ENCODE results near the gene SYF2.
"Not testable (repeated sequence)": the region's sequence is repeated elsewhere in the genome, so short reads cannot be mapped to it uniquely, and the experiment has no call there.

SYF2 gene

GRCh38 chr1:25204797-25205480 is 27.4 kb downstream of the SYF2 start:
- no peak for DNase-seq

GRCh38 chr1:25201006-25201405 is 31.3 kb downstream of the SYF2 start:
- DNase-seq: no peak

GRCh38 chr1:25199819-25200620 is 32.3 kb downstream of the SYF2 start:
- DNase-seq: no peak

GRCh38 chr1:25198663-25199252 is 33.5 kb downstream of the SYF2 start:
- DNase-seq: no peak

DNA sequence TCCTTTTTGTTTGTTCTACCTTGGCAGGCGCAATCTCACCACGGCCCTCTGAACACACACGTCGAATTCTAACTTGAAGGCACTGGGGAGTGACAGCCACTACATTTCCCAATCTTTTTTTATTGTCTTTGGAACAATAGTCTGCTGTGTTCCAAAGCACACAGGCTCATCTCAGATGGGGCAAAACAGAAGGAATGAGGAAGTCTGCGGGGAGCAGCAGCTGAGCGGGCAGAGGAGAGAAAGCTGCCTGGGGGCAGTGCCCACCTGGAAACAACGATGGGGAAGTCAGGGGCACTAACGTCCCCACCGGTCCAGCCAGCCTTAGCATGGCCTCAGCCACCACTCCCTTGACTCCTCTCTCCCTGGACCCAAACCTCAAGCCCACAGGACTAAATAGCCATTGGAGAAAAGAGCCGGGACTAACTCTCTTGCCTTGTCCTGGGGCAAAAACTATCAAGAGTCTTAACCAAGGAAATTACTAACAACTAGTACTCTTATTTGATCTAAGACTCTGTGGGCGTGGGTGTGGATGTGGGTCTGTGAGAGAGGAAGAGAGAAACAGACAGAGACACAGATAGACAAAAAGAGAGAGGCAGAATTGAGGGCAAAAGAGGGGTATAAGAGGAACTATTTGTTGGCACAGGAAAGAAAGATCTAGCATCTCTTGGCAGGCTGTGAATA is 34.2 kb downstream of the SYF2 start:
- DNase-seq: no peak

GRCh38 chr1:25197235-25197975 is 34.9 kb downstream of the SYF2 start:
- no peak for DNase-seq

GRCh38 chr1:25196830-25197229 is 35.5 kb downstream of the SYF2 start:
- no peak for DNase-seq

DNA sequence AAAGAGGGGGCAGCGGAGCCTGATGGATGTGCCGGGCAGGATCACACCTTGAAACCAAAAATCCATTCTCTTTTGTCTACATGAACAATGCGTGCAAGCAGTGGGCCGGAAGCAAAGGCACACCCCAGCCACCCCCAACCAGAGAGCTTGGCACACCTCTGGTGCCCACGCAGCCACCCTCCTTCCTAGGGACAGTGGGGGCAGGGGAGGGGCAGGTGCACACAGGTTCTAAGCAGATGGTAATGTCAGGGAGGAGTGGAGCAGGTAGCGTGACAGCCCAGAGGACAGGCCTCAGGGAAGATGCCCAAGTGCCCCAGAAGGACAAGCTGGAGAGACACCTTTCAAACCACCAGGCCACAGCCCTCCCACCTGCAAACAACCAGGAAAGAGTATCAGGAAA is 36.5 kb downstream of the SYF2 start:
- no peak for DNase-seq

GRCh38 chr1:25194572-25195020 is 37.7 kb downstream of the SYF2 start:
- no peak for DNase-seq

GRCh38 chr1:25194054-25194453 is 38.2 kb downstream of the SYF2 start:
- DNase-seq: no peak

DNA sequence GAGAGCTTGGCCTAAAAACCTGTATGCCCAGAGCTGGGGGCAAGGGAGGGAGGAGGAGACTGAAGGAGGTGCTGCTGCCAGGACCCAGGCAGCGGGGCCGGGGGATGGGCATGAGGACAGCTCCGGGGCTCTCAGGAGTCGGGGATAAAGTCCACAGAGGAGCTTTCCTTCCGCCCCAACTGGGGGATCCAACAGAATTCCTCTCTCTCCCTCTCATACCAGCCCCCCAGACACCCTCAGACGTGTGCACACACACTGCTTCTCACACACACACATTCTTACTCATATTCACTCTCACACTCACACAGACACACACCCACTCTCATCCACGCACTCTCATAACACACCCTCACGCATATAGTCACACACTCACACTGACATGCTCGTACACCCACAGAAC is 39.1 kb downstream of the SYF2 start:
- DNase-seq: no peak

GRCh38 chr1:25192154-25192553 is 40.1 kb downstream of the SYF2 start:
- no peak for DNase-seq

- no peak for DNase-seq
These were observed 42.0 kb downstream of the SYF2 start for GRCh38 chr1:25190260-25190659.

DNA sequence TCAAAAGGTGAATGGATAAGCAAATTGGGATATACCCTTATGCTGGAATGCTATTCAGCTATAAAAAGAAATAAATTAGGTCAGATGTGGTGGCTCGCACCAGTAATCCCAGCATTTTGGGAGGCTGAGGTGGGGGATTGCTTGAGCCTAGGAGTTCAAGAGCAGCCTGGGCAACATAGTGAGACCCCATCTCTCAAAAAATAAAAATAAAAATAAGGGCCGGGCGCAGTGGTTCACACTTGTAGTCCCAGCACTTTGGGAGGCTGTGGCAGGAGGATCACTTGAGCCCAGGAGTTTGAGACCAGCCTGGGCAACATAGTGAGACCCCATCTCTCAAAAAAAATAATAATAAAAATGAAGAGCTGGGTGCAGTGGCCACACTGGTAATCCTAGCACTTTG is 44.4 kb downstream of the SYF2 start:
- not testable (repeated sequence) for DNase-seq

- DNase-seq: no peak
These were observed 45.2 kb downstream of the SYF2 start for GRCh38 chr1:25187077-25187476.

GRCh38 chr1:25186161-25187007 is 45.9 kb downstream of the SYF2 start:
- no peak for DNase-seq

DNA sequence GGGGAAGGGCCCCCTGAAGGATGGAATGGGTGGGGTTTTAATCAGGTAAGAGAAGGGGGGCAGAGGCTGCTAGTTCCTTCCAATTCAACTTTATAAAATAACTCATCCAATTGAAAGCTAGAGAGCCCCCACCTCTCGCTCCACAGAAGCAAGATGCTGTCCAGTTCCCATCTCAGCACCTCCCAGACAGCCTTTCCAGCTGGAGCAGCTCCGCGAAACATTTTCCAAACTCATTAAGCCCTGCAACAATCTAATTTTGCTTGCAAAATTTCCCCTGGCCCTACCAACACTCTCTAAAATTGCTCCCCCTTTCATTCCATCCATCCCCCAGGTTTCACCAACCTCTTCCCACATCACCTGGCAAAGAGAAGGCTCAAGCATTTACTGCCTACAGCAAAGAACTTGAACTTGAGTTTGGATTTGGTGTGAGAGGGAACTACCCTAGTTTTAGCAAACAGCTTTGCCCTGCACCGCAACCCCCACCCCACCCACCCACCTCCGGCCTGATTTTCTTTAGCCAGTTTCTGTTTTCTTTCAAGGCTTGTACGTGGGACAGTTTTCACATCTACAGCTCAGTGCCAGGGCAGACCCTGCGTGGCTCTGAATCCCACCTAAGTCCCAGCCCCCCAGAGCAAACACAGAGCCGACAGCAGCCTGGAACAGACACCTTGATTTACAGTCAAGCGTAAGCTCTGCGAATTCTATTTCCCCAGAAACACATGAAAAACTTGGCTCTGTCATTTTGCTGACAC is 46.7 kb downstream of the SYF2 start:
- DNase-seq: no peak

- DNase-seq: no peak
These were observed 48.1 kb downstream of the SYF2 start for GRCh38 chr1:25184001-25184762.

- no peak for DNase-seq
These were observed 48.9 kb downstream of the SYF2 start for GRCh38 chr1:25183126-25183980.

All from NCI-H1048 (cell line).